Prostate gland (tissue), 2 donors: ENCODE data around the gene NMBR.
"Not testable (repeated sequence)": the region's sequence is repeated elsewhere in the genome, so short reads cannot be mapped to it uniquely, and the experiment has no call there.

Source experiments
- CTCF ChIP-seq, 4 experiments: fragments of 200-600 bp in 2 of 4; fragments of 450-650 bp in 2 of 4; sonication (generic) in 2 of 4; IDR thresholded peaks; 1 replicate in 3 of 4; 2 replicates in 1 of 4; pipeline ENCODE4 v1.5.1; 2016 to 2019; ENCODE audit warnings: antibody characterized with exemption in 4 of 4, mild to moderate bottlenecking in 2 of 4, moderate library complexity in 2 of 4
- POLR2A ChIP-seq: fragments of 450-650 bp; IDR thresholded peaks from one replicate; pipeline ENCODE4 v1.6.1; 2016; ENCODE audit warnings: antibody characterized with exemption, mild to moderate bottlenecking

GRCh38 chr6:142110820-142111219 is 36.1 kb downstream of the NMBR start:
- not testable (repeated sequence) for TF ChIP-seq CTCF (IDR thresholded peaks at IDR 0.05); POLR2A
